H1 (cell line): ENCODE data around the gene STX2. TPM values are rescaled to one million over a fixed set of nuclear protein-coding genes. Genes with fewer than 3 reads are reported as not detected.

Experiments used
- CTCF ChIA-PET: fragments of 300-600 bp; sonication (Branson Sonifier 250); formaldehyde crosslinking; loops from one replicate; lab custom pipeline; 2021; ENCODE audit not compliant: partially characterized antibody; lab: Charles Lee
- POLR2A ChIA-PET: fragments of 300-600 bp; sonication (Branson Sonifier 250); formaldehyde crosslinking; loops from one replicate; lab custom pipeline; 2021; ENCODE audit warnings: inconsistent platforms; ENCODE audit not compliant: partially characterized antibody; lab: Charles Lee
- DNase-seq, 2 experiments: peaks; one replicate each; pipeline versions ENCODE4 v3.0.0 to v3.0.0-alpha.2; 2010 to 2022; ENCODE audit warnings: low spot score in 2 of 2, low read depth in 1 of 2, mixed read lengths in 1 of 2
- FAIRE-seq: peaks from 2 replicates; lab custom pipeline; 2011; peaks lifted over from hg19 to GRCh38; lab: Jason Lieb, UNC
- H2AFZ ChIP-seq: 2 replicates; pipeline ENCODE4 v1.8.1; 2012; ENCODE audit warnings: low read length, inconsistent platforms
- H2AK5ac ChIP-seq: 2 replicates; pipeline ENCODE4 v1.6.1; 2013; ENCODE audit warnings: low read depth, low read length
- H2BK120ac ChIP-seq: replicated peaks from 2 replicates; pipeline ENCODE3; 2013; ENCODE audit warnings: low read depth, low read length, inconsistent platforms
- H2BK12ac ChIP-seq: 2 replicates; pipeline ENCODE4 v1.6.1; 2013; ENCODE audit warnings: low read depth, low read length
- H2BK15ac ChIP-seq: 2 replicates; pipeline ENCODE4 v1.6.1; 2013; ENCODE audit warnings: low read length
- H2BK20ac ChIP-seq: 2 replicates; pipeline ENCODE4 v1.6.1; 2013; ENCODE audit warnings: low read length
- H2BK5ac ChIP-seq: 2 replicates; pipeline ENCODE4 v1.6.1; 2013; ENCODE audit warnings: low read depth, low read length
- H3K14ac ChIP-seq: 2 replicates; pipeline ENCODE4 v1.6.1; 2013; ENCODE audit warnings: inconsistent platforms; ENCODE audit not compliant: insufficient read length
- H3K18ac ChIP-seq: 2 replicates; pipeline ENCODE4 v1.6.1; 2013; ENCODE audit warnings: low read length; ENCODE audit errors: extremely low read depth
- H3K23ac ChIP-seq: 2 replicates; pipeline ENCODE4 v1.6.1; 2013; ENCODE audit warnings: inconsistent platforms; ENCODE audit not compliant: insufficient read length
- H3K23me2 ChIP-seq: 2 replicates; pipeline ENCODE4 v1.6.1; 2013; ENCODE audit warnings: low read depth, low read length
- H3K27ac ChIP-seq: 2 replicates; pipeline ENCODE4 v1.6.1; 2011; ENCODE audit warnings: low read depth, low read length, inconsistent platforms
- H3K27me3 ChIP-seq, 4 experiments: replicated peaks in 1 of 4; 1 replicate in 1 of 4; 2 replicates in 3 of 4; pipeline versions ENCODE4 v1.6.1 to v1.8.1; 2011 to 2013; ENCODE audit warnings: low read length in 3 of 4, mild to moderate bottlenecking in 3 of 4, inconsistent platforms in 2 of 4, mixed read lengths in 2 of 4, moderate library complexity in 1 of 4; ENCODE audit not compliant: control insufficient read depth in 3 of 4, insufficient read depth in 3 of 4; ENCODE audit errors: extremely low read depth in 1 of 4
- H3K36me3 ChIP-seq, 4 experiments: 2 replicates each; pipeline versions ENCODE4 v1.6.1 to v1.8.1; 2011 to 2013; ENCODE audit warnings: mild to moderate bottlenecking in 4 of 4, low read length in 3 of 4, moderate library complexity in 2 of 4, control low read depth in 1 of 4, inconsistent platforms in 1 of 4; ENCODE audit not compliant: insufficient read depth in 4 of 4, control insufficient read depth in 2 of 4
- H3K4ac ChIP-seq: replicated peaks from 2 replicates; pipeline ENCODE3; 2013; ENCODE audit warnings: low read length, low read depth, mixed read lengths, inconsistent platforms; ENCODE audit not compliant: insufficient read length
- H3K4me1 ChIP-seq, 4 experiments: replicated peaks in 1 of 4; 1 replicate in 1 of 4; 2 replicates in 3 of 4; pipeline versions ENCODE4 v1.6.1 to v1.8.1; 2011 to 2013; ENCODE audit warnings: low read length in 3 of 4, inconsistent platforms in 2 of 4, mixed read lengths in 1 of 4; ENCODE audit not compliant: insufficient read depth in 4 of 4, control insufficient read depth in 3 of 4
- H3K4me2 ChIP-seq, 2 experiments: 2 replicates each; pipeline versions ENCODE4 v1.6.1 to v1.8.1; 2011 to 2013; ENCODE audit warnings: low read depth in 2 of 2, low read length in 2 of 2, control low read depth in 1 of 2, inconsistent platforms in 1 of 2, mild to moderate bottlenecking in 1 of 2; ENCODE audit not compliant: insufficient read depth in 1 of 2
- H3K4me3 ChIP-seq, 4 experiments: fragments of 200-600, 300-600 bp in 1 of 4; sonication (generic), shearing (Covaris generic), sonication (Bioruptor Twin) in 1 of 4; 2 replicates each; pipeline versions ENCODE4 v1.5.1 to v1.8.1; 2011 to 2016; ENCODE audit warnings: low read length in 4 of 4, low read depth in 3 of 4, control low read depth in 2 of 4, inconsistent platforms in 2 of 4, mild to moderate bottlenecking in 2 of 4, mixed read lengths in 1 of 4, moderate library complexity in 1 of 4; ENCODE audit not compliant: insufficient read depth in 2 of 4; ENCODE audit errors: extremely low read depth in 1 of 4
- H3K56ac ChIP-seq: replicated peaks from 2 replicates; pipeline ENCODE3; 2013; ENCODE audit warnings: low read depth, mild to moderate bottlenecking, mixed read lengths, low read length, inconsistent platforms; ENCODE audit not compliant: insufficient read length
- H3K79me1 ChIP-seq: 2 replicates; pipeline ENCODE4 v1.6.1; 2013; ENCODE audit warnings: low read depth, low read length, control low read depth
- H3K79me2 ChIP-seq, 2 experiments: 2 replicates each; pipeline versions ENCODE4 v1.6.1 to v1.8.1; 2012 to 2013; ENCODE audit warnings: low read length in 2 of 2, mild to moderate bottlenecking in 2 of 2, inconsistent platforms in 1 of 2; ENCODE audit not compliant: insufficient read depth in 2 of 2, control insufficient read depth in 1 of 2
- H3K9ac ChIP-seq, 4 experiments: replicated peaks in 1 of 4; 1 replicate in 1 of 4; 2 replicates in 3 of 4; pipeline versions ENCODE4 v1.6.1 to v1.8.1; 2011 to 2013; ENCODE audit warnings: low read depth in 3 of 4, low read length in 3 of 4, control low read depth in 2 of 4, mild to moderate bottlenecking in 2 of 4, moderate library complexity in 2 of 4, inconsistent platforms in 1 of 4; ENCODE audit errors: extremely low read depth in 1 of 4
- H3K9me3 ChIP-seq, 2 experiments: 2 replicates each; pipeline versions ENCODE4 v1.6.1 to v1.8.1; 2012 to 2013; ENCODE audit warnings: mild to moderate bottlenecking in 2 of 2, moderate library complexity in 2 of 2, control low read depth in 1 of 2, inconsistent platforms in 1 of 2, low read depth in 1 of 2, low read length in 1 of 2, mixed read lengths in 1 of 2; ENCODE audit not compliant: insufficient read depth in 2 of 2
- H4K20me1 ChIP-seq, 2 experiments: replicated peaks in 1 of 2; 2 replicates each; pipeline versions ENCODE3 to v1.8.1; 2011 to 2013; ENCODE audit warnings: inconsistent platforms in 2 of 2, low read length in 2 of 2, mild to moderate bottlenecking in 1 of 2; ENCODE audit not compliant: insufficient read depth in 2 of 2, control insufficient read depth in 1 of 2
- H4K5ac ChIP-seq: 2 replicates; pipeline ENCODE4 v1.6.1; 2013; ENCODE audit warnings: low read length, low read depth, mixed read lengths, inconsistent platforms; ENCODE audit not compliant: insufficient read length
- H4K8ac ChIP-seq: 2 replicates; pipeline ENCODE4 v1.8.0; 2013; ENCODE audit warnings: mild to moderate bottlenecking, moderate library complexity, low read length, inconsistent platforms; ENCODE audit not compliant: insufficient read depth; ENCODE audit errors: extremely low read depth
- H4K91ac ChIP-seq: replicated peaks from 2 replicates; pipeline ENCODE3; 2013; ENCODE audit warnings: low read length, mixed read lengths, inconsistent platforms; ENCODE audit not compliant: insufficient read length
- ASH2L ChIP-seq: fragments of 200-600, 300-600 bp; sonication (generic); IDR thresholded peaks from one replicate; pipeline ENCODE4 v1.7.1; 2017; ENCODE audit warnings: low read length
- WGBS, 2 experiments: shearing (Covaris generic) in 1 of 2; methylation state at CpG; one replicate each; pipeline versions ENCODE4 v1.1.6 to v1.1.7; 2013 to 2015; ENCODE audit warnings: low lambda C conversion rate in 2 of 2, mixed read lengths in 2 of 2, inconsistent platforms in 1 of 2, low coverage in 1 of 2, missing lambda C conversion rate in 1 of 2; ENCODE audit not compliant: insufficient replicate concordance in 2 of 2, insufficient coverage in 1 of 2, insufficient read length in 1 of 2; ENCODE audit errors: extremely low coverage in 1 of 2, missing lambda C conversion rate in 1 of 2; 5-methylcytosine and 5-hydroxymethylcytosine counted together
- polyA plus RNA-seq, 7 experiments: library from polyadenylated mRNA; depleted of rRNA in 3 of 7; stranded (reverse) in 5 of 7; unstranded in 2 of 7; fragments of >200 nt in 5 of 7; fragments of 200-250 nt in 2 of 7; gene quantifications; 1 replicate in 5 of 7; 2 replicates in 1 of 7; 4 replicates in 1 of 7; pipeline versions ENCODE4 v1.2.1 to v1.2.3, GENCODE V29; 2011 to 2013; ENCODE audit warnings: missing spikeins in 2 of 7, mixed read lengths in 2 of 7
- total RNA-seq: library from RNA; stranded (reverse); fragmentation: NEBNext Ultra II Directional; extraction: Animal tissue kit (Norgen Biotek cat#: 25700); gene quantifications from 2 replicates; pipeline ENCODE4 v1.2.1, GENCODE V29; 2021

The STX2 gene
- total and polyA plus RNA-seq, 2 of the 8 experiments (the other 6 are each of a cell fraction or from before 2014, with no cell fraction given): 20.0 to 26.3 TPM

DNA sequence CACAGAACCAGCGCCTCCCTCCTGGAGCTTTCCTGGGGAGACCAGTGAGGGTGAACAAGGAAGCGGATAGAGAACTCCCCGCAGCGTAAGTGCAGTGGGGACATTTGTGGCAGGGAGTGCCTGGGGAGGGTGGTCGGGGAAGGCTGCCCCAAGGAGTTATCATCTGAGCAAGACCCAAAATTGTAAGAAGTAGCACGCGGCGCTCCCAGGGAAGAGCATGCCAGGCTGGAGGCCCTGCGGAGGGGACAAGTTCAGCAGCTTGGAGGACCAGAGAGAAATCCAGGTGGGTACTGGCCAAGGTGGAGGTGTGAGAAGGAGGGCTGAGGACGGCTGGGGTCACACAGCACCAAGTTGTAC, 76.8 kb downstream of the STX2 start:
- Histone ChIP-seq H3K18ac (no peak overlapping the region), H4K91ac (no peak overlapping the region)
- no peak for DNase-seq
- TF ChIP-seq ASH2L: no peak
- TF ChIP-seq, all 59 proteins: peak for 0
- H3K79me1 ChIP-seq: no peaks in the 10 kb centered on the region
- WGBS, 2 experiments: 69% methylated on average over 10 of the region's 10 CpGs; no CpG with 5 or more reads in 1 of the 2 experiments
- peaks cover 5 to 13% of the 10 kb centered on the region in 2 experiments; a peak in 2 of 4 replicates for H3K9me3 ChIP-seq
- no peak overlapping the region for H3K56ac ChIP-seq
- no peak overlapping the region for H3K23ac ChIP-seq
- no peak overlapping the region for H3K9ac ChIP-seq
- peaks cover 30% of the 10 kb centered on the region for H3K23me2 ChIP-seq
- peaks cover 0 to 14% of the 10 kb centered on the region in 2 experiments; a peak in 1 of 4 replicates for H3K79me2 ChIP-seq
- H4K5ac ChIP-seq: no peak overlapping the region
- H2BK15ac ChIP-seq: no peak overlapping the region
- no peak overlapping the region for H2BK20ac ChIP-seq
- no peak overlapping the region for H2AK5ac ChIP-seq
- peaks cover 0 to 6% (median 0%) of the 10 kb centered on the region in 4 experiments; a peak in 1 of 7 replicates for H3K27me3 ChIP-seq
- no peak for FAIRE-seq
- no peak overlapping the region for H3K4me3 ChIP-seq
- no peak overlapping the region for H2BK5ac ChIP-seq
- H2AFZ ChIP-seq: no peak overlapping the region
- no peak overlapping the region for H3K14ac ChIP-seq
- H4K8ac ChIP-seq: no peak overlapping the region; the same call in 1 of the 2 replicates
- peaks cover 0 to 13% (median 3%) of the 10 kb centered on the region in 4 experiments; a peak in 2 of 8 replicates for H3K36me3 ChIP-seq
- no peaks in the 10 kb centered on the region for H3K4me1 ChIP-seq
- 0 out of 2 replicates have a peak overlapping the region, but pooled peaks have one; percentile 19 for H2BK12ac ChIP-seq
- no peak overlapping the region for H2BK120ac ChIP-seq
- no peak overlapping the region for H3K27ac ChIP-seq
- POLR2A ChIA-PET: interaction anchor here (1.4 kb wide), 1 partner anchor 108 kb away, joined by 4 read pairs; no protein-coding TSS in a partner anchor
- H4K20me1 ChIP-seq: peaks cover 0 to 10% of the 10 kb centered on the region in 2 experiments
- no peak overlapping the region for H3K4me2 ChIP-seq
- no peak overlapping the region for H3K4ac ChIP-seq
- CTCF ChIA-PET: interaction anchor here (0.6 to 2.9 kb wide), 19 partner anchors 8 to 371 kb away, joined by 3 to 12 read pairs (median 3); no protein-coding TSS in a partner anchor
